ENCODE results near the gene NPHS1.

NPHS1 gene

DNA sequence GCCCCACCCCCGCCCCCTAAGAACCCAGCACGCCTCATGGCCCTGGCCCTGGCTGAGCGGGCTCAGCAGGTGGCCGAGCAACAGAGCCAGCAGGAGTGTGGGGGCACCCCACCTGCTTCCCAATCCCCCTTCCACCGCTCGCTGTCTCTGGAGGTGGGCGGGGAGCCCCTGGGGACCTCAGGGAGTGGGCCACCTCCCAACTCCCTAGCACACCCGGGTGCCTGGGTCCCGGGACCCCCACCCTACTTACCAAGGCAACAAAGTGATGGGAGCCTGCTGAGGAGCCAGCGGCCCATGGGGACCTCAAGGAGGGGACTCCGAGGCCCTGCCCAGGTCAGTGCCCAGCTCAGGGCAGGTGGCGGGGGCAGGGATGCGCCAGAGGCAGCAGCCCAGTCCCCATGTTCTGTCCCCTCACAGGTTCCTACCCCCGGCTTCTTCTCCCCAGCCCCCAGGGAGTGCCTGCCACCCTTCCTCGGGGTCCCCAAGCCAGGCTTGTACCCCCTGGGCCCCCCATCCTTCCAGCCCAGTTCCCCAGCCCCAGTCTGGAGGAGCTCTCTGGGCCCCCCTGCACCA, 65.0 kb downstream of the NPHS1 start:
- no peak for DNase-seq

DNA sequence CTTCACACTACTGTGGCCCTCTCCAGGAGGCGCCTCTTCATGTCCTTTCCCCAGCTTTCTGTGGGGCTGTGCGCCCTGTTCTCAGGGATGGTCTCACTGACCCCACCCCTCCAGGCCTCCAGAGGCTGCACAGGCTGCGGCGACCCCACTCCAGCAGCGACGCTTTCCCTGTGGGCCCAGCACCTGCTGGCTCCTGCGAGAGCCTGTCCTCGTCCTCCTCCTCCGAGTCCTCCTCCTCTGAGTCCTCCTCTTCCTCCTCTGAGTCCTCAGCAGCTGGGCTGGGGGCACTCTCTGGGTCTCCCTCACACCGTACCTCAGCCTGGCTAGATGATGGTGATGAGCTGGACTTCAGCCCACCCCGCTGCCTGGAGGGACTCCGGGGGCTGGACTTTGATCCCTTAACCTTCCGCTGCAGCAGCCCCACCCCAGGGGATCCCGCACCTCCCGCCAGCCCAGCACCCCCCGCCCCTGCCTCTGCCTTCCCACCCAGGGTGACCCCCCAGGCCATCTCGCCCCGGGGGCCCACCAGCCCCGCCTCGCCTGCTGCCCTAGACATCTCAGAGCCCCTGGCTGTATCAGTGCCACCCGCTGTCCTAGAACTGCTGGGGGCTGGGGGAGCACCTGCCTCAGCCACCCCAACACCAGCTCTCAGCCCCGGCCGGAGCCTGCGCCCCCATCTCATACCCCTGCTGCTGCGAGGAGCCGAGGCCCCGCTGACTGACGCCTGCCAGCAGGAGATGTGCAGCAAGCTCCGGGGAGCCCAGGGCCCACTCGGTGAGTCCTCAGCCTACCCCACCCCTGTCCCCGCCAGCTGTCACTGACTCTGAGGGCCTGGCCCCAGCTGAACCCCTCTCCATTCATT, 65.8 kb downstream of the NPHS1 start:
- DNase-seq, result no peak

DNA sequence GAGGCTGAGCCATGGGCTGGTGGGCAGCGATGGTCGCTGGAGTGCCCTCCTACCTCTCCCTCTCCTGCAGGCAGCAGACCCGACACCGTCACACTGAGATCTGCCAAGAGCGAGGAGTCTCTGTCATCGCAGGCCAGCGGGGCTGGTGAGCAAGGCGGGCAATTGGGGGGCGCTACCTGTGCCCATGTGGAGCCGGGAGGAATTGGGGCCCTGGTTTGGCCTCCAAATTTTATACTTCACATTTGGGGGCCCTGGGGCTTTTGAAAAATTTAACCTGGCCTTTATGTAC, 67.0 kb downstream of the NPHS1 start:
- DNase-seq, result no peak

- no peak for DNase-seq
Measured at GRCh38 chr19:35784503-35785338, 67.6 kb downstream of the NPHS1 start.

DNA sequence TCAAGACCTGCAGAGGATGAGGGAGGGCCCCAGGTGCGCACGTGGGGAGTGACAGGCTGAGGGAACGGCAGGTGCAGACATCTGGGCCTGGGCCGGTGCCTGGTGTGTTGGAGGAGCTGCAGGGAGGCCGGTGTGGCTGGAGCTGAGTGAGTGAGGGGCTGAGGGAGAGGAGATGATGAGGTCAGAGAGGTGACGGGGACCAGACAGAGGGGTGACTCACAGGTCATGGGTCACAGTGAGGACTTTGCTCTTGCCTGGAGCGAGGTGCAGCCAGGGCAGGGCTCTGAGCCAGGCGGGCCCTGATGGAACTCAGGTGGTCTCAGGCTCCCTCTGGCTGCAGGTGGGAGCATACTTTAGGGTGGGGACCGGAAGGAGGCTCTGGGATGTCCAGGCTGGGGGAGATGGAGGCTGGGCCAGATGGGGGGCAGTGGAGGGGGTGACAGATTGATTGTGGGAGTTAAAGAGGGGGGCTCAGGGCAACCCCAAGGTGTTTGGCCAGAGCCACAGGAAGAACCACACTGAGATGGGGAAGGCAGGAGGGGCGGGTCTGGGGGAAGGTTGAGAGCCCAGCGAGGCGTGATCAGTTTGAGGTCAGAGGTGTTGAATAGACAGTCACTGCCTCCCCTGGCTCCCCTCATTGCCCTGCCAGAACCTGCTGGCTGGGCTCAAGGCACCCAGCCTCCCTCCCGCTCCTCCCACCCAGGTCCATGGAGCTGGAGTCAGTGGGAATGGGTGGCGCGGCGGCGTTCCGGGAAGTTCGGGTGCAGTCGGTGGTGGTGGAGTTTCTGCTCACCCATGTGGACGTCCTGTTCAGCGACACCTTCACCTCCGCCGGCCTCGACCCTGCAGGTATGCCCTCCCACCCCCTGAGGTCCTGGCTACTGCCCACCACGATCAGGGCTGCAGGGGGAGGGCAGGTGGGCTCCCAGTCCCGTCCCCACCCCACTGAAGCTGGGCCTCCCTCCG, 68.6 kb downstream of the NPHS1 start:
- no peak for DNase-seq

DNA sequence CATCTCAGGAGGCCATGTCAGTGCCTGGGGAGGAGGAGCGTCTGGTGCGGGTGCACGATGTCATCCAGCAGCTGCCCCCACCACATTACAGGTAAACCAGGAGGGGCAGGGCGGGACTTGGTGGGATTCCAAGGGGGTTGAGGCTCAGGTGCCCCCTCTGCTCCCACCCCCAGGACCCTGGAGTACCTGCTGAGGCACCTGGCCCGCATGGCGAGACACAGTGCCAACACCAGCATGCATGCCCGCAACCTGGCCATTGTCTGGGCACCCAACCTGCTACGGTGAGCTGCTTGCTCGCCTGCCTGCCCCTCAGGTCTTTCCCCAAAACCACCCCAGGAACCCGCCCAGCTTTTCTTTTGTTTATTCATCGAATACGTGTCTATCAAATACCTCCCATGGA, 69.7 kb downstream of the NPHS1 start:
- no peak for DNase-seq

- DNase-seq, result no peak
Measured at GRCh38 chr19:35781650-35782049, 70.7 kb downstream of the NPHS1 start.

DNA sequence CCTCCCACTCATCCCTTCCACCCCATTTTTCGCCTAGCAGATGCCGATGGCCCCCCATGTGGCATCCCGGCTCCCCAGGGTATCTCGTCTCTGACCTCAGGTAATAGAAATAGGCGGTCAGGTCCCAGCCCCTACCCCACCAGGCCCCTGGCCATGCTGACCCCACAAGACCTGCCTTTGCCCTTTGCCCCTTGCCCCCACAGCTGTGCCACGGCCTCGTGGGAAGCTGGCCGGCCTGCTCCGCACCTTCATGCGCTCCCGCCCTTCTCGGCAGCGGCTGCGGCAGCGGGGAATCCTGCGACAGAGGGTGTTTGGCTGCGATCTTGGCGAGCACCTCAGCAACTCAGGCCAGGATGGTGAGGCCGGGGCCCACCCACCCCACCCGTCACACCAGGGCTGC, 71.6 kb downstream of the NPHS1 start:
- DNase-seq, result no peak

DNA sequence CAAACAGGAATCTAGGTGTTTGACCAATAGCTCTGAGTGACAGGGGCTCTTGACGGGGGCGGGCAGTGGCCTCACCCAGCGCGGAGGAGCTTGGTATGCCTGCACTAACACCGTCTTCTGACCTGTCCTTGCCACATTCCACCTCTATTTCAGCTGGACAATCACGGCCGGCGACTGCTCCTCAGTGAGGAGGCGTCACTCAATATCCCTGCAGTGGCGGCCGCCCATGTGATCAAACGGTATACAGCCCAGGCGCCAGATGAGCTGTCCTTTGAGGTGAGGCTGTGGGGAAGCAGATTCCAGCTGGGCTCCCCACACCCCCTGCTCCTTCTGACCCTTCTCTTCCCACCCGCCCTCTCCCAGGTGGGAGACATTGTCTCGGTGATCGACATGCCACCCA, 72.2 kb downstream of the NPHS1 start:
- no peak for DNase-seq

DNA sequence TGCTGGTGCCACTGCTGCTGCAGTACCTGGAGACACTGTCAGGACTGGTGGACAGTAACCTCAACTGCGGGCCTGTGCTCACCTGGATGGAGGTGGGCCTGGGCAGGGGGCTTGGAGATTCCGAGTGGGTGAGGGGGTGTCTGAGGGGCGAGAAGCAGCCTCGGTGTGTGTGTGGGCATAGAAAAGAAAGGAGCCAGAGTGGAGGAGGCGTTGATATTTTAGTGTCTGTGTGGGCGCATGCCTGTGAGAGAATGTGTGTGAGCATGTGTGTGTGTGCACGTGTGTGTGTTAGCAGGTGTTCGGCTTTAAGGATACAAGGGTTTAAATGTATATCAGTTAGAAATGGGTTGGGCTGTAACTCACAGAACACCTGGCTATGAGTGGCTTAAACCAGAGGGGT, 73.3 kb downstream of the NPHS1 start:
- no peak for DNase-seq

DNA sequence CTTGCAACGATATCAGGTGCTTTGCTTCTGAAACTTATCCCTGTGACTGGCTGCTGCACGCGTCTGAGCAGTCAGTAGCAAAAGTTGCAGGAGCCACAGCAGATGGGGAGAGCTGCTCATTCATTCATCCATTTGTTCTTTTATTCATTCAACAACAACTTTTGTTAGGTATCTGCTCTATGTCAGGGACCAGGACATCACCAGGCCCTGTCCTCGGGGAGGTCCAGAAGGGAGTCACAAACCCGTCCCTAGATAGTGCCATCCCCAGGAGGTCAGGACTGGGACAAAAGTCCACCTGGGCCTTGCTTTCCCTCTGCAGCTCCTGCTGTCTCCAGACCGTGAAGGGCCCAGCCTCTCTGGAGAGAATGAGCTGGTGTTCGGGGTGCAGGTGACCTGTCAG, 74.3 kb downstream of the NPHS1 start:
- no peak for DNase-seq

GRCh38 chr19:35777086-35777841, 75.0 kb downstream of the NPHS1 start:
- peak in 8 of 14 donors; percentile 12 to 52 (median 36) for DNase-seq

DNA sequence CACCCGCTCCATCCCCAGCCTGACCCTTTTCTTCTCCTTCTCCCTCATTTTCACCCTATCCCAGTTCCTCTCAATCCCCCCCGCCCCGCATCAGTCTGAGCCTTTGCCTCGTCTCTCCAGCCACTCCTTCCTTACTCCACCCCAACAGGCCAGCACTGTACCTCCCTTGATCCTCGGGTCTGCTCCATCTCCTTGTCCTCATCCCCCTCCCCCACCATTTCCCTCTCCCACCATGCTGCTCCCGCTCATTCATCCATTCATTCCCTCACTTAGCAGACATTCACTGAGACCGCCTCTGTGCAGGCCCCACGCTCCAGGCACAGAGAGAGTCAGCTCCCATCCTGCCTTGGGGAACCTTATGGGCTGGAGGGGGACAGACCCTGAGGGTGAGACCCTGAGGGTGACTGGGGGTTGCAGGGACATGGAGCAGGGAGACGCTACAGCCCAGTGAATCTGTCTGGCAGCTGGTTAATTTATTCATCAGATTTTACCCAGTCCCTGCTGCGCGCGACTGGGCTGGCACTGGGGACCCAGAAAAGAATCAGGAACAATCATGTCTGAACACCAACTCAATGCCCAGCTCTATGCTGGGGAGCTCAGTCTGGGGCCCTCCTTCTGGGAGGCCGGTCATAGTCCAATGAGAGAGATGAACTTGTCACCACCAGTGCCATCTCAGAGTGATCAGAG, 76.1 kb downstream of the NPHS1 start:
- DNase-seq, result peak in 4 of 14 donors; percentile 8 to 31 (median 20)

All from C1 segment of cervical spinal cord (tissue), 14 donors.